Uterus (tissue), 4 donors: ENCODE results near the gene C2. TPM values are rescaled to one million over a fixed set of nuclear protein-coding genes. Genes with fewer than 3 reads are reported as not detected.
"Not testable (repeated sequence)": the region's sequence is repeated elsewhere in the genome, so short reads cannot be mapped to it uniquely, and the experiment has no call there.

Experiments
- DNase-seq, 2 donors: peaks; one replicate each; pipeline ENCODE4 v3.0.0-alpha.2; 2019 to 2020
- H3K27ac ChIP-seq, 2 donors: fragments of 200-600 bp; sonication (generic); 1 replicate in 1 of 2; 2 replicates in 1 of 2; pipeline ENCODE4 v1.5.1; 2016 to 2018
- H3K27me3 ChIP-seq, 2 donors: fragments of 200-600 bp; sonication (generic); one replicate each; pipeline ENCODE4 v1.5.1; 2018 to 2019; ENCODE audit warnings: control low read depth in 1 of 2
- H3K36me3 ChIP-seq, 2 donors: fragments of 200-600 bp; sonication (generic); one replicate each; pipeline ENCODE4 v1.5.1; 2019; ENCODE audit warnings: control low read depth in 1 of 2
- H3K4me1 ChIP-seq, 2 donors: fragments of 200-600 bp; sonication (generic); one replicate each; pipeline ENCODE4 v1.5.1; 2018 to 2019; ENCODE audit warnings: control low read depth in 1 of 2
- H3K4me3 ChIP-seq, 2 donors: fragments of 200-600 bp; sonication (generic); 1 replicate in 1 of 2; 2 replicates in 1 of 2; pipeline ENCODE4 v1.5.1; 2018 to 2019; ENCODE audit warnings: mild to moderate bottlenecking in 1 of 2
- H3K9me3 ChIP-seq, 2 donors: fragments of 200-600 bp; sonication (generic); one replicate each; pipeline ENCODE4 v1.5.1; 2019; ENCODE audit warnings: control low read depth in 1 of 2
- CTCF ChIP-seq, 4 experiments: fragments of 200-600 bp in 2 of 4; fragments of 450-650 bp in 2 of 4; sonication (generic) in 2 of 4; IDR thresholded peaks; one replicate each; pipeline ENCODE4 v1.5.1; 2016 to 2019; ENCODE audit warnings: antibody characterized with exemption in 4 of 4, mild to moderate bottlenecking in 2 of 4, moderate library complexity in 1 of 4
- POLR2A ChIP-seq, 2 donors: fragments of 450-650 bp; IDR thresholded peaks; one replicate each; pipeline ENCODE4 v1.6.1; 2016; ENCODE audit warnings: antibody characterized with exemption in 2 of 2, mild to moderate bottlenecking in 1 of 2, moderate library complexity in 1 of 2
- intact Hi-C: fragments of 100-400 bp; cut with DNase I; formaldehyde crosslinking; loops from one replicate; pipeline ENCODE4 v1.15.1; 2023; ENCODE audit warnings: low total_unique reads
- microRNA counts, 2 donors: library from miRNA; unstranded; fragments of <30 nt; microRNA quantifications; one replicate each; lab custom pipeline; 2016 to 2017
- microRNA-seq: library from miRNA; unstranded; fragments of <30 nt; microRNA quantifications from one replicate; pipeline ENCODE4, GENCODE V29; 2016; ENCODE audit warnings: borderline microRNAs expressed, borderline replicate concordance
- small RNA-seq: library from RNA; depleted of rRNA; stranded (forward); fragments of <200 nt; gene quantifications from one replicate; pipeline ENCODE3, GENCODE V24; 2016
- total RNA-seq, 4 donors: library from RNA; depleted of rRNA in 3 of 4; stranded (reverse); fragments of >200 nt in 3 of 4; gene quantifications; one replicate each; pipeline versions ENCODE4 v1.1.0 to v1.2.4, GENCODE V29; 2014 to 2023
- donor health status: DM: yes; HTN: yes; CAD: no.

C2 gene
- total RNA-seq, 4 donors from 2014 or later: 4.1 to 24.8 (median 4.6) TPM

GRCh38 chr6:31979238-31979898, 51.9 kb downstream of the C2 start:
- Histone ChIP-seq H3K9me3 (no peaks in the 10 kb centered on the region), H3K36me3 (no peaks in the 10 kb centered on the region), H3K27ac (no peak overlapping the region), H3K4me3 (no peak overlapping the region), H3K27me3 (no peaks in the 10 kb centered on the region), H3K4me1 (no peaks in the 10 kb centered on the region)
- DNase-seq: no peak
- TF ChIP-seq POLR2A (IDR thresholded peaks at IDR 0.05): no peak
- no peak for TF ChIP-seq CTCF (IDR thresholded peaks at IDR 0.05)
- intact Hi-C loops: no loop called here

GRCh38 chr6:31980195-31980876, 52.8 kb downstream of the C2 start:
- H3K36me3 ChIP-seq, H3K27ac ChIP-seq, H3K9me3 ChIP-seq, DNase-seq, H3K4me3 ChIP-seq, H3K27me3 ChIP-seq, H3K4me1 ChIP-seq, intact Hi-C loops: not testable (repeated sequence)

- intact Hi-C loops: not testable (repeated sequence)
These were observed 53.5 kb downstream of the C2 start for GRCh38 chr6:31980998-31981397.

GRCh38 chr6:31981744-31982143, 54.2 kb downstream of the C2 start, which contains the start of gene C4A:
TSS of gene C4A (plus strand) at chr6:31982057. CDS start at chr6:31982108, 51 bp downstream.
- H3K27ac ChIP-seq, H3K27me3 ChIP-seq, intact Hi-C loops, DNase-seq, H3K4me3 ChIP-seq, H3K4me1 ChIP-seq, H3K9me3 ChIP-seq, H3K36me3 ChIP-seq: not testable (repeated sequence)

More at GRCh38 chr6:31980998-31981397, 53.5 kb downstream of the C2 start:
- H3K4me1 ChIP-seq, H3K4me3 ChIP-seq, H3K27me3 ChIP-seq, H3K36me3 ChIP-seq, H3K9me3 ChIP-seq, DNase-seq, H3K27ac ChIP-seq: not testable (repeated sequence)

- H3K4me1 ChIP-seq, H3K27ac ChIP-seq, H3K36me3 ChIP-seq, H3K9me3 ChIP-seq, intact Hi-C loops, H3K4me3 ChIP-seq, DNase-seq, H3K27me3 ChIP-seq: not testable (repeated sequence)
These were observed 61.8 kb downstream of the C2 start for GRCh38 chr6:31989363-31989762.

- H3K9me3 ChIP-seq, H3K4me1 ChIP-seq, H3K4me3 ChIP-seq, intact Hi-C loops, H3K27me3 ChIP-seq, H3K36me3 ChIP-seq, H3K27ac ChIP-seq, DNase-seq: not testable (repeated sequence)
These were observed 66.9 kb downstream of the C2 start for GRCh38 chr6:31994421-31994820.

MicroRNAs encoded within 50 kb of the gene (microRNA counts, 767-probe panel; counts per million panel counts)
- 0 counts per million in 2 donors for microRNA hsa-miR-1236 (lab: Ali Mortazavi, UCI)

Small RNA genes within 50 kb of the gene (microRNA-seq; reads per million reads assigned to microRNA genes)
- not detected for gene MIR1236

Small RNA genes within 50 kb of the gene (small RNA-seq; reads per million reads assigned to genes)
- not detected for gene AL645922.1

Other genes with a start within 250 kb of the C2 start
- gene LY6G5C, start 246.7 kb upstream of the C2 start, total RNA-seq: 1 to 10 TPM in 3 of 4 donors, not detected in 1; 1.0 to 4.4 (median 3.8) TPM
- gene ABHD16A, start 224.4 kb upstream of the C2 start, total RNA-seq: 10 to 100 TPM; 25.9 to 50.9 (median 37.9) TPM
- not detected for gene LY6G6F, start 220.9 kb upstream of the C2 start, total RNA-seq
- gene LY6G6D, start 212.4 kb upstream of the C2 start, total RNA-seq: 1 to 10 TPM in 1 of 4 donors, not detected in 3; 2.0 TPM
- gene LY6G6C, start 206.0 kb upstream of the C2 start, total RNA-seq: 1 to 10 TPM in 1 of 4 donors, not detected in 3; 1.4 TPM
- gene MPIG6B, start 204.3 kb upstream of the C2 start, total RNA-seq: under 1 TPM in 1 of 4 donors, not detected in 3; 0.49 TPM
- 100 to 1,000 TPM in 3 of 4 donors, 10 to 100 TPM in 1; 97.6 to 240 (median 158) TPM for gene DDAH2, start 198.4 kb upstream of the C2 start, total RNA-seq
- gene CLIC1, start 191.2 kb upstream of the C2 start, total RNA-seq: 100 to 1,000 TPM; 173 to 328 (median 216) TPM
- gene MSH5, start 187.7 kb upstream of the C2 start, total RNA-seq: 10 to 100 TPM in 3 of 4 donors, not detected in 1; 16.7 to 41.5 (median 22.1) TPM
- 1 to 10 TPM in 2 of 4 donors, not detected in 2; 1.7 to 4.4 TPM for gene SAPCD1, start 165.1 kb upstream of the C2 start, total RNA-seq
- 10 to 100 TPM in 1 of 4 donors, 1 to 10 TPM in 2, under 1 TPM in 1; 0.88 to 24.1 (median 3.1) TPM for gene VWA7, start 150.4 kb upstream of the C2 start, total RNA-seq
- gene VARS1, start 132.0 kb upstream of the C2 start, total RNA-seq: 100 to 1,000 TPM in 1 of 4 donors, 10 to 100 TPM in 3; 35.6 to 118 (median 53.4) TPM
- 100 to 1,000 TPM in 1 of 4 donors, 10 to 100 TPM in 3; 37.1 to 119 (median 58.7) TPM for gene LSM2, start 120.8 kb upstream of the C2 start, total RNA-seq
- 1 to 10 TPM in 3 of 4 donors, under 1 TPM in 1; 0.59 to 4.6 (median 2.3) TPM for gene HSPA1L, start 112.4 kb upstream of the C2 start, total RNA-seq
- gene HSPA1A, start 112.2 kb upstream of the C2 start, total RNA-seq: 100 to 1,000 TPM in 3 of 4 donors, 10 to 100 TPM in 1; 98.8 to 261 (median 170) TPM
- 100 to 1,000 TPM in 2 of 4 donors, 10 to 100 TPM in 2; 40.3 to 268 (median 152) TPM for gene HSPA1B, start 100.0 kb upstream of the C2 start, total RNA-seq
- gene NEU1, start 64.9 kb upstream of the C2 start, total RNA-seq: 10 to 100 TPM; 20.5 to 28.4 (median 23.4) TPM
- 10 to 100 TPM in 1 of 4 donors, 1 to 10 TPM in 3; 5.0 to 46.1 (median 5.8) TPM for gene SLC44A4, start 48.7 kb upstream of the C2 start, total RNA-seq
- 10 to 100 TPM; 13.8 to 72.4 (median 66.2) TPM for gene EHMT2, start 30.0 kb upstream of the C2 start, total RNA-seq
- 10 to 100 TPM in 2 of 4 donors, 1 to 10 TPM in 1, not detected in 1; 2.4 to 15.3 (median 11.0) TPM for gene ZBTB12, start 25.6 kb upstream of the C2 start, total RNA-seq
- 10 to 100 TPM in 2 of 4 donors, 1 to 10 TPM in 1, not detected in 1; 6.2 to 32.6 (median 31.5) TPM for gene CFB, start 18.4 kb downstream of the C2 start, total RNA-seq
- gene NELFE, start 31.3 kb downstream of the C2 start, total RNA-seq: 10 to 100 TPM; 30.3 to 73.0 (median 51.4) TPM
- 10 to 100 TPM; 11.5 to 58.8 (median 35.6) TPM for gene SKIC2, start 31.5 kb downstream of the C2 start, total RNA-seq
- 10 to 100 TPM in 3 of 4 donors, 1 to 10 TPM in 1; 10.0 to 36.6 (median 14.7) TPM for gene DXO, start 44.4 kb downstream of the C2 start, total RNA-seq
- gene C4A, start 54.3 kb downstream of the C2 start, total RNA-seq: 100 to 1,000 TPM in 1 of 4 donors, 10 to 100 TPM in 2, 1 to 10 TPM in 1; 3.8 to 100 (median 32.3) TPM
- 10 to 100 TPM; 12.4 to 97.5 (median 46.3) TPM for gene C4B, start 87.1 kb downstream of the C2 start, total RNA-seq
- 1 to 10 TPM in 1 of 4 donors, not detected in 3; 4.1 TPM for gene CYP21A2, start 110.7 kb downstream of the C2 start, total RNA-seq
- gene TNXB, start 181.6 kb downstream of the C2 start, total RNA-seq: 100 to 1,000 TPM in 3 of 4 donors, 10 to 100 TPM in 1; 90.6 to 217 (median 181) TPM
- gene ATF6B, start 200.5 kb downstream of the C2 start, total RNA-seq: 100 to 1,000 TPM in 1 of 4 donors, 10 to 100 TPM in 3; 16.4 to 121 (median 33.6) TPM
- 10 to 100 TPM in 1 of 4 donors, 1 to 10 TPM in 3; 1.3 to 10.3 (median 5.1) TPM for gene FKBPL, start 202.6 kb downstream of the C2 start, total RNA-seq
- gene PRRT1, start 224.2 kb downstream of the C2 start, total RNA-seq: 1 to 10 TPM in 2 of 4 donors, not detected in 2; 8.0 to 9.4 TPM
- gene PPT2, start 226.4 kb downstream of the C2 start, total RNA-seq: 10 to 100 TPM; 19.0 to 35.1 (median 28.9) TPM
- gene EGFL8, start 236.9 kb downstream of the C2 start, total RNA-seq: 10 to 100 TPM in 3 of 4 donors, 1 to 10 TPM in 1; 9.2 to 54.8 (median 20.2) TPM
- gene AGPAT1, start 248.4 kb downstream of the C2 start, total RNA-seq: 10 to 100 TPM; 14.2 to 71.2 (median 37.7) TPM